IPS DF 19.7 (cell line): Measurements from ENCODE around the gene DDX50.

ENCODE experiments used
- DNase-seq: peaks from one replicate; pipeline ENCODE4 v3.0.0-alpha.2; 2013; ENCODE audit warnings: low read depth, low spot score

The DDX50 gene

DNA sequence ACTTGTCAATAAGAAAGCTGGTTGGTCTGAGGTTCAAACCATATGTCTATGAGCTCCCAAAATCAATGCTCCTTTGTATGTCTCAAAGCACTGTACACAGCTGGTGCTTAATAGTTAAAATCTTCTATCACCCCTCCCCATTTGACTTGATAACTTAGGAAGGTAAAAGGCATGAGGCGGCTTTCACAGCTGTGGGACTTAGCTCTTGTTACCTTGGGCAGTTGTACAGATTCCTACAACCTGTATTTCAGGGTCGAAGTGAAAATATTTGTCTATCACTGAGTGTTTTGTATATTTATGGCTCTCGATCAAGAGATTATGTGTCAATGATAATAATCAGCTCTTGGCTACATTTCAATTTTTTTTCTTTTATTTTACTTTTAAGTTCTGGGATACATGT, 86.5 kb downstream of the DDX50 start:
- no peak for DNase-seq

DNA sequence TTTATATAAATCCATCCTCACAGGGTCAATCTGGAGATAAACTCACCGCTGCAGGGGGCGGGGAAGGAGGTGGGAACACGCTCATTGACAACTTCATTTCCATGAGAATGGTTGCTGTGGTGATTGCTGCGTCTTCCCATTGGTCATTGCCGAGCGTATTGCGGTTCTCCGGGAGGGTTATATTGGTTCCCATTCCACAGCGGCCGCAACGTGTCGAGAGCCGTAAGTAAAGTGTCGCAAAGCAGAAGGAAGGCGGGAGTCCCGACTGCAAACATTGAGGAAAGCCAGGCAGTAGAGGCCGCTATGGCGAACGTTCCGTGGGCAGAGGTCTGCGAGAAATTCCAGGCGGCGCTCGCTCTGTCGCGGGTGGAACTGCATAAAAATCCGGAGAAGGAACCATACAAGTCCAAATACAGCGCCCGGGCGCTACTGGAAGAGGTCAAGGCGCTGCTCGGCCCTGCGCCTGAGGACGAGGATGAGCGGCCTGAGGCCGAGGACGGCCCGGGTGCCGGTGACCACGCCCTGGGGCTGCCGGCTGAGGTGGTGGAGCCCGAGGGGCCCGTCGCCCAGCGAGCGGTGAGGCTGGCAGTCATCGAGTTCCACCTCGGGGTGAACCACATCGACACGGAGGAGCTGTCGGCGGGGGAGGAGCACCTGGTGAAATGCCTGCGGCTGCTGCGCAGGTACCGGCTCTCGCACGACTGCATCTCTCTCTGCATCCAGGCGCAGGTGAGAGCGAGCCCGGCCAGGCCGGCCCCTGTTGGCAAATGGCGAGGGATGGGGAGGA, 87.6 kb downstream of the DDX50 start, which contains the start of gene KIFBP:
KIFBP (plus strand) TSS at position 274 of the 787 bp plus-strand sequence; CDS start at position 304, 30 bp downstream.
- peak; percentile 98 for DNase-seq

DNA sequence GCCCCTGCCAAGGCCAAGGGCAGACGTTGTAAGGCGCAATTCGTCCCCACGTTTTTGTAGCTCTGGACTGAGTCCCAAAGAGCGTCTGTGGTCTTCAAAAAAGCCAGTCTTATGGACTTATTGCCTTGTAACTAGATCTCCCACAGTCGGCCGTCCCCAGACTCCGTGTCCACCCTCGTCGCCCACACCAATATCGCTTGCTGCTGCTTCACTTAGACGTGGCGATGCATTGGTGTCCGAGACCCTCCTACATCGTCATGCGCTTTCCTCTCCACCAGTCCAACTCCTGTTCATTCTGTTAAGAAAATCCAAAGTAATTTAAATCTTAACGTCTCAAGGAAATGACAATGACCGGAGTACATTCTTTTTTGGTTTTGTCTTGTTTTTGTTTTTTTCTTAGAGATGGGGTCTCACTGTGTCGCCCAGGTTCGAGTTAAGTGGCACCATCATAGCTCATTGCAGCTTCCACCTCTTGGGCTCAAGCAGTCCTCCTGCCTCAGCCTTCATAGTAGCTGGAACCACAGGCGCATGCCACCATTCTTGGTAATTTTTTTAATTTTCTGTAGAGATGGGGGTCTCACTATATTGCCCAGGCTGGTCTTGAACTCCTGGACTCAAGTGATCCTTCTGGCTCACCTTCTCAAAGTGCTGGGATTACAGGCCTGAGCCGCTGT, 88.3 kb downstream of the DDX50 start:
- DNase-seq, result no peak

DNA sequence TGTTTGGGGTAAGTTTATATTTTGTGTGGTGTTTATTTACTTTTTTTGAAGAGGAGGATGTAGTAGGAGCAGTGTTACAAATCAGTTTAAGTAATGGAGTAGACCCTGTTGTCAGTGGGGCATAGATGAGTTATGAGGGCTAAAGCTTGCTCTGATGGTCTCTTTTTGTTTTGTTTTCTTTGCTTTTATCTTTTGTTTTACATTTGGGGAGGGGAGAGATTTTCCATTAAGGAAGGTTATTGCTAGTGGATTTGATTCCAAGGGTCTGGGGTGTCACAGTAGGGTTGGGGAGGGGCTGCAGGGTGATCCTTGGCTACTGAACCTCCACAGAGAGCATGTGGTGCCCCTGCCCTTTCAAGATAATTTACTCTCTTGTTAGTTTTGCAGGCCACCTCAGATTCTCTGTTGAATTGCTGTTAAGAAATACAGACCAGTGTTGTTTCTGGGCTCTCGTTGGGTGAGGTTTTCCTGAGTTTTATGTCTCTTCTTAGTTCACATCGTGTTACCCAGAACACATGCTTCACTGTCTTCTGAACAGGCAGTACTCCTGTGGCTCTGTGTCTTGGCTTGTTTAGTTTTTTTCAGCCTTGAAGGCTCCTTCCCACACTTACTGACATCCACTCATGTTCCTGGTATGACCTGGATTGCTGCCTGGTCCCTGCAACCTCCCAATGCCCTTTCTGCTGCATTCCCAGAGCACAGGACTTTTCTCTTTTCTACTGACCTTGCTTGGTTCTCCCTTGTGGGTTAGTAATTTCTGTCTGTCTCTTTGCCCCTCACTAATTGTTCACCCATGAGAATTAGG, 91.7 kb downstream of the DDX50 start:
- DNase-seq, result no peak
